Measurements from ENCODE around the gene RFESD. TPM values are rescaled to one million over a fixed set of nuclear protein-coding genes. Genes with fewer than 3 reads are reported as not detected.

The RFESD gene
- polyA plus RNA-seq, 1 of the 3 experiments (the other 2 are of a cell fraction) = 1.8 TPM

DNA sequence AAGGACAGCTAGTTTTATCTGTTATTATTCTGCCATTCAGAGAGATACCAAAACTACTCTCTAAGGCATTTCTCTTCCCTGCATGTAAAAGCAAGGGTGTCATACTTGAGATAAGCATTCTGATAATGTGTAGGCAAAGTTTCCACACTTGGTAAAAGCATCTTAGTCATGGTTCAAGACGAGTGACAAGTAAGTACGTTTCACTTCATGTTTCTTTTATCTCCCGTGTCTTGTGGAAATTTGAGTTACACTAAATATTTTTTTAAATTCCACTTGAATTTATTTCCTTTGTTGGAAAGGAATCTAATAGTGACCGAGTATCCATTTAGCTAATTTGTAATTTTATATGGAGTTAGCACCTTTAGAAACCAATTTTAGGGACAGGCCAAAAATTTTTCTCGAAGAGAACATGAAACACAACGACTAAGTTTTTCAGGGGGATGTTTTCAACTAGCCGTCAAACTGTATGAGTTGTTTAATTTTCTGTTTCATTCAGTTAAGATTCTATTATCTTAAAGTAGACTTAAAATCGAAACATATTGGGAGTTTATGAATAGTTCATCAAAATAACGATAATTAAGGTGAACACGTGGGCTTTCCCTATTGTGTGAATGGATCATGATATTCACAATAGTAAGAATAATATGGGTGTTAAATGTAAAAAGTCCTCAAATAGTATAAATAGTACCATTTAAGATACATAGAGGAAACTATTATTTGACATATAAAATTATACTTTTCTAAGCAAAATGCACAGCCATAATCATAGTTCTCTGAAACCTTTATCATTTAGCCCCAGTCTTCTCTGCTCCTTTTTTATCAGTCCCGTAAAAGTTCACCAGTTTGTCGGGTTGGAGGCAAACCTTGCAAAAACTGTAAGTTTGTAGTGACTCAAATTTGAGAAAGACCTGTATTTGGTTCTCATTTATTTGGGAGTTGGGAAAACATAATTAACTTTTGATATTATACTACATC, 1.6 kb downstream of the RFESD start:
- peaks cover 13% of the 10 kb centered on the region for H3F3A ChIP-seq (replicated peaks; ENCODE audit: insufficient read depth)
- H3K4me2 ChIP-seq = 0 out of 2 replicates have a peak overlapping the region, but pooled peaks have one; percentile 86
- H3K9ac ChIP-seq = no peak overlapping the region
- WGBS (ENCODE audit: low lambda C conversion rate) = 84% methylated on average over 12 of the region's 12 CpGs
- H3K9me2 ChIP-seq = no peaks in the 10 kb centered on the region
- H3K36me3 ChIP-seq (replicated peaks in 1 of 2; ENCODE audit: control insufficient read depth in 1 of 2, insufficient read depth in 2 of 2, low read length in 1 of 2) = no peaks in the 10 kb centered on the region
- H3K27me3 ChIP-seq (ENCODE audit: insufficient read depth) = no peaks in the 10 kb centered on the region
- H3K79me2 ChIP-seq (ENCODE audit: insufficient read depth) = no peaks in the 10 kb centered on the region
- DNase-seq = no peak
- H3K4me3 ChIP-seq (ENCODE audit: low read depth in 2 of 2, low read length in 1 of 2) = no peak overlapping the region
- ChIA-PET CTCF (interaction anchor here (1.8 to 9.5 kb wide), 5 partner anchors 16 to 688 kb away, joined by 4 to 139 read pairs (median 8); no protein-coding TSS in a partner anchor), POLR2A (interaction anchor here (1.7 to 1.8 kb wide), 2 partner anchors 22 to 83 kb away, joined by 4 to 25 read pairs; partner anchors contain the start of gene RHOBTB3)
- no peak overlapping the region for H2AFZ ChIP-seq (ENCODE audit: low read depth)
- no peaks in the 10 kb centered on the region for H4K20me1 ChIP-seq (ENCODE audit: insufficient read depth)
- H3K9me3 ChIP-seq = no peaks in the 10 kb centered on the region
- H3K4me1 ChIP-seq (ENCODE audit: control insufficient read depth in 1 of 2, insufficient read depth in 2 of 2, low read depth in 1 of 2, low read length in 1 of 2) = peaks cover 0 to 6% of the 10 kb centered on the region in 2 experiments; a peak in 2 of 4 replicates
- TF ChIP-seq RFX5 (IDR thresholded peaks at IDR 0.05; ENCODE audit: low read length) = no peak
- no peak for TF ChIP-seq FOXM1 (IDR thresholded peaks at IDR 0.05; ENCODE audit: low read depth)
- TF ChIP-seq RAD21 (IDR thresholded peaks at IDR 0.05; ENCODE audit: low read length) = no peak
- no peak for TF ChIP-seq GATA2 (CRISPR knock-in tag; IDR thresholded peaks at IDR 0.05)
- no peak for TF ChIP-seq EP300 (IDR thresholded peaks at IDR 0.05; ENCODE audit: borderline replicate concordance in 1 of 2, low read depth in 1 of 2, low read length in 1 of 2)
- no peak for TF ChIP-seq GABPA (IDR thresholded peaks at IDR 0.05; ENCODE audit: low read depth)
- no peak for TF ChIP-seq RCOR1 (IDR thresholded peaks at IDR 0.05; ENCODE audit: low read length)
- no peak for TF ChIP-seq SMC3 (IDR thresholded peaks at IDR 0.05; ENCODE audit: low read depth, low read length)
- TF ChIP-seq, protein P1, sequence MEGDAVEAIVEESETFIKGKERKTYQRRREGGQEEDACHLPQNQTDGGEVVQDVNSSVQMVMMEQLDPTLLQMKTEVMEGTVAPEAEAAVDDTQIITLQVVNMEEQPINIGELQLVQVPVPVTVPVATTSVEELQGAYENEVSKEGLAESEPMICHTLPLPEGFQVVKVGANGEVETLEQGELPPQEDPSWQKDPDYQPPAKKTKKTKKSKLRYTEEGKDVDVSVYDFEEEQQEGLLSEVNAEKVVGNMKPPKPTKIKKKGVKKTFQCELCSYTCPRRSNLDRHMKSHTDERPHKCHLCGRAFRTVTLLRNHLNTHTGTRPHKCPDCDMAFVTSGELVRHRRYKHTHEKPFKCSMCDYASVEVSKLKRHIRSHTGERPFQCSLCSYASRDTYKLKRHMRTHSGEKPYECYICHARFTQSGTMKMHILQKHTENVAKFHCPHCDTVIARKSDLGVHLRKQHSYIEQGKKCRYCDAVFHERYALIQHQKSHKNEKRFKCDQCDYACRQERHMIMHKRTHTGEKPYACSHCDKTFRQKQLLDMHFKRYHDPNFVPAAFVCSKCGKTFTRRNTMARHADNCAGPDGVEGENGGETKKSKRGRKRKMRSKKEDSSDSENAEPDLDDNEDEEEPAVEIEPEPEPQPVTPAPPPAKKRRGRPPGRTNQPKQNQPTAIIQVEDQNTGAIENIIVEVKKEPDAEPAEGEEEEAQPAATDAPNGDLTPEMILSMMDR (IDR thresholded peaks at IDR 0.05) = no peak
- TF ChIP-seq CHD2 (IDR thresholded peaks at IDR 0.05; ENCODE audit: low read length, partially characterized antibody) = no peak
- TF ChIP-seq YY1 (IDR thresholded peaks at IDR 0.05; ENCODE audit: low read depth) = no peak
- no peak for TF ChIP-seq ELF1 (IDR thresholded peaks at IDR 0.05)
- TF ChIP-seq, protein P2, sequence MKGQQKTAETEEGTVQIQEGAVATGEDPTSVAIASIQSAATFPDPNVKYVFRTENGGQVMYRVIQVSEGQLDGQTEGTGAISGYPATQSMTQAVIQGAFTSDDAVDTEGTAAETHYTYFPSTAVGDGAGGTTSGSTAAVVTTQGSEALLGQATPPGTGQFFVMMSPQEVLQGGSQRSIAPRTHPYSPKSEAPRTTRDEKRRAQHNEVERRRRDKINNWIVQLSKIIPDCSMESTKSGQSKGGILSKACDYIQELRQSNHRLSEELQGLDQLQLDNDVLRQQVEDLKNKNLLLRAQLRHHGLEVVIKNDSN (IDR thresholded peaks at IDR 0.05; ENCODE audit: borderline replicate concordance, low read depth) = no peak
- TF ChIP-seq FOXJ3 (CRISPR knock-in tag; IDR thresholded peaks at IDR 0.05) = no peak
- TF ChIP-seq, protein P3, sequence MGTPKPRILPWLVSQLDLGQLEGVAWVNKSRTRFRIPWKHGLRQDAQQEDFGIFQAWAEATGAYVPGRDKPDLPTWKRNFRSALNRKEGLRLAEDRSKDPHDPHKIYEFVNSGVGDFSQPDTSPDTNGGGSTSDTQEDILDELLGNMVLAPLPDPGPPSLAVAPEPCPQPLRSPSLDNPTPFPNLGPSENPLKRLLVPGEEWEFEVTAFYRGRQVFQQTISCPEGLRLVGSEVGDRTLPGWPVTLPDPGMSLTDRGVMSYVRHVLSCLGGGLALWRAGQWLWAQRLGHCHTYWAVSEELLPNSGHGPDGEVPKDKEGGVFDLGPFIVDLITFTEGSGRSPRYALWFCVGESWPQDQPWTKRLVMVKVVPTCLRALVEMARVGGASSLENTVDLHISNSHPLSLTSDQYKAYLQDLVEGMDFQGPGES (IDR thresholded peaks at IDR 0.05; ENCODE audit: low read depth, low read length) = no peak
- TF ChIP-seq MEF2A (IDR thresholded peaks at IDR 0.05; ENCODE audit: borderline replicate concordance, low read depth) = no peak
- TF ChIP-seq EZH2phosphoT487 (IDR thresholded peaks at IDR 0.05; ENCODE audit: borderline replicate concordance, low read depth) = no peak
- no peak for TF ChIP-seq RXRA (IDR thresholded peaks at IDR 0.05; ENCODE audit: borderline replicate concordance, low read depth)
- TF ChIP-seq, protein P4, sequence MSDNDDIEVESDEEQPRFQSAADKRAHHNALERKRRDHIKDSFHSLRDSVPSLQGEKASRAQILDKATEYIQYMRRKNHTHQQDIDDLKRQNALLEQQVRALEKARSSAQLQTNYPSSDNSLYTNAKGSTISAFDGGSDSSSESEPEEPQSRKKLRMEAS (IDR thresholded peaks at IDR 0.05; ENCODE audit: low read depth) = no peak
- no peak overlapping the region; a peak in 1 of 4 replicates for H3K27ac ChIP-seq (ENCODE audit: low read depth in 2 of 2, low read length in 1 of 2)
